ENCODE measurements around the gene PKP3. TPM values are rescaled to one million over a fixed set of nuclear protein-coding genes. Genes with fewer than 3 reads are reported as not detected.

Gene PKP3
- polyA plus RNA-seq, 2 of the 4 experiments (the other 2 are of a cell fraction): 12.1 to 25.9 TPM

DNA sequence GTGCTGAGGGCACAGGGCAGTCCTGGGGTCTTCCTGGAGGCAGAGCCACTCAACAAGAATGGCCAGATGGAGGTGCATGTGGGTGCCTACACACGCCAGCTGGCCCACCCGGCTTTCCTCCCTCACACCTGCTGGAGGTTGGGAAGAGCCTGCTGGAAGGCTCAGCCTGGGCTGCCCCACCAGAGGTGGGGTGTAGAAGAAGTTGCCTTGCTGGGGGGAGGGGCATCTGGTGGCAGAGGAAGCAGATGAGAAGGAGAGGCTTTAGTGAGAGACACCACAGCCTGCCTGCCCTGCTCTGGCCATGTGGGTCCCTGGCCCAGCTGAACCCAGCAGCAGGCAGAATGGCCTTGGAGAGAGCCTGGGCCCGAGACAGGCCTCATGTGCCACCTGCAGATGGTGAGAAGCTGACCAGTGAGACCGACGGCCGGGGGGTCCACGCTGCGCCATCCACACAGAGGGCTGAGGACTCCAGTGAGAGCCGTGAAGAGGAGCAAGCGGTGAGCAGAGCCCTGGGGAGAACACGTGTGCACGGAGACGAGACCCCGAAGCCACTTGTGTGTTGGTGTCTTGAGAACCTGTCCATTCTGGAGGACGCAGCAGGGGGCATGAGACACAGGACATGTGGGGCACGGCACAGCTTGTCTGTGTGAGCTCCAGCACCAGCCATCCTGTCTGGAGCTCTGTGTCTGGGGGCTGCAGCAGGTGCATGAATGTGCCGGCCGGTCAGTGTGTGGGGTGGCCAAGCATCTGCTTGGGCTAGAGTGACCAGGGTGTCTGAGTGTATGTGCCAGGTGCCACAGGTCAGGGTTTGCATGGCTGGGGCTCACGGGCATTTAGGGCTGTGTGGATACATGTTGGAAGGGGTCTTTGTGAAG lies 22.1 kb upstream of the PKP3 start:
- ChIA-PET POLR2A (interaction anchor here (0.9 kb wide), 1 partner anchor 165 kb away, joined by 3 read pairs; the partner anchor contains the start of genes BET1L and RIC8A), CTCF (interaction anchor here (1.3 to 2.9 kb wide), 3 partner anchors 10 to 147 kb away, joined by 3 to 10 read pairs (median 8); no protein-coding TSS in a partner anchor)
- no peak overlapping the region for H3K27ac ChIP-seq
- no peaks in the 10 kb centered on the region for H3K9me3 ChIP-seq
- TF ChIP-seq POLR2A (IDR thresholded peaks at IDR 0.05; ENCODE audit: low read length): no peak
- TF ChIP-seq FOSB (CRISPR knock-in tag; IDR thresholded peaks at IDR 0.05): no peak
- no peak for TF ChIP-seq ZSCAN20 (CRISPR knock-in tag; IDR thresholded peaks at IDR 0.05)
- no peak for TF ChIP-seq FOSL2 (IDR thresholded peaks at IDR 0.05)
- TF ChIP-seq FOSL2 (CRISPR knock-in tag; IDR thresholded peaks at IDR 0.05): no peak
- TF ChIP-seq TFCP2L1 (CRISPR knock-in tag; IDR thresholded peaks at IDR 0.05): no peak
- TF ChIP-seq, protein P1, sequence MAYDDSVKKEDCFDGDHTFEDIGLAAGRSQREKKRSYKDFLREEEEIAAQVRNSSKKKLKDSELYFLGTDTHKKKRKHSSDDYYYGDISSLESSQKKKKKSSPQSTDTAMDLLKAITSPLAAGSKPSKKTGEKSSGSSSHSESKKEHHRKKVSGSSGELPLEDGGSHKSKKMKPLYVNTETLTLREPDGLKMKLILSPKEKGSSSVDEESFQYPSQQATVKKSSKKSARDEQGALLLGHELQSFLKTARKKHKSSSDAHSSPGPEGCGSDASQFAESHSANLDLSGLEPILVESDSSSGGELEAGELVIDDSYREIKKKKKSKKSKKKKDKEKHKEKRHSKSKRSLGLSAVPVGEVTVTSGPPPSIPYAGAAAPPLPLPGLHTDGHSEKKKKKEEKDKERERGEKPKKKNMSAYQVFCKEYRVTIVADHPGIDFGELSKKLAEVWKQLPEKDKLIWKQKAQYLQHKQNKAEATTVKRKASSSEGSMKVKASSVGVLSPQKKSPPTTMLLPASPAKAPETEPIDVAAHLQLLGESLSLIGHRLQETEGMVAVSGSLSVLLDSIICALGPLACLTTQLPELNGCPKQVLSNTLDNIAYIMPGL (CRISPR knock-in tag; IDR thresholded peaks at IDR 0.05; ENCODE audit: borderline replicate concordance): no peak
- TF ChIP-seq, protein P2, sequence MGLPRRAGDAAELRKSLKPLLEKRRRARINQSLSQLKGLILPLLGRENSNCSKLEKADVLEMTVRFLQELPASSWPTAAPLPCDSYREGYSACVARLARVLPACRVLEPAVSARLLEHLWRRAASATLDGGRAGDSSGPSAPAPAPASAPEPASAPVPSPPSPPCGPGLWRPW (IDR thresholded peaks at IDR 0.05): no peak
- no peak overlapping the region for H3K4me2 ChIP-seq
- no peak for DNase-seq (ENCODE audit: low read depth in 1 of 2, low spot score in 1 of 2)
- no peak for FAIRE-seq
- no peak overlapping the region for H3K4me3 ChIP-seq
- WGBS (ENCODE audit: missing lambda C conversion rate): 88% methylated on average over 19 of the region's 19 CpGs
- H3K4me1 ChIP-seq: peaks cover 16% of the 10 kb centered on the region; the same call in 2 of the 3 replicates
- ATAC-seq: peak in 1 of 2 experiments; percentile 4; a peak in 2 of 6 replicates

DNA sequence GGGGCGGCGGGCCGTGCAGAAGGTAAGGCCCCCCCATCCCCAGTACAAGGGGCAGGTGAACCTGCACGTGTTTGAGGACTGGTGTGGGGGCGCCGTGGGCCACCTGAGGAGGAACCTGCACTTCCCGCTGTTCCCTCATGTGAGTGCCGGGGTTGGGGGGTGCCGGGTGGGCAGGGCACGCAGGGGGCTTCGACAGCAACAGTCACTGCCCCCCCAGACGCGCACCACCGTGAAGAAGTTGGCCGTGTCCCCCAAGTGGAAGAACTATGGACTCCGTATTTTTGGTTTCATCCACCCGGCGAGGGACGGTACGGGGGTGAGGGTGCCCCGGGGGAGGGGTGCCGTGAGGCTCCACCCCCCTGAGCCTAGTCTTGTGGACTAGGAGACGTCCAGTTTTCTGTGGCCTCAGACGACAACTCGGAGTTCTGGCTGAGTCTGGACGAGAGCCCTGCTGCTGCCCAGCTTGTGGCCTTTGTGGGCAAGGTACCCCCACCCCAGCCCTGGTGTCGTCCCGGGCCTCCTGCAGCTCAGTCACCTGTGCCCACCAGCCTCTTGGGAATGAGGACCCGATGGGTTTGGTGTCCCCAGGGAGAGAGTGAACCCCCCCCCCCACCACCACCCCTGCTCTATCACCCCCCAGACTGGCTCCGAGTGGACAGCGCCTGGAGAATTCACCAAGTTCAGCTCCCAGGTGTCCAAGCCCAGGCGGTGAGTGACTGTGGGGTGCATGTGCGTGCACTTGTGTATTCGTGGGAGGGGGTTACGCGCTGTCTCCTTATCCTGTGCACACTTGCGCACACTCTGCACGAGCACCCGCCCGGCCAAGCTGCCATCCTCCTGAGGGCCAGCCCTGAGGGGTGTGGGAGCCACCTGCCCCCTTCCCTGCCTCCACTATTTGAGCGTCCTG lies 20.9 kb upstream of the PKP3 start:
- Histone ChIP-seq H3K4me2 (no peak overlapping the region), H3K9me3 (no peaks in the 10 kb centered on the region), H3K4me1 (peaks cover 14% of the 10 kb centered on the region; the same call in 2 of the 3 replicates), H3K27ac (no peak overlapping the region), H3K4me3 (no peak overlapping the region)
- 93% methylated on average over 37 of the region's 41 CpGs for WGBS (ENCODE audit: missing lambda C conversion rate)
- ATAC-seq: no peak
- ChIA-PET CTCF (interaction anchor here (0.7 to 2.9 kb wide), 2 partner anchors 11 to 14 kb away, joined by 3 to 10 read pairs; no protein-coding TSS in a partner anchor), POLR2A (no interaction called here)
- no peak for TF ChIP-seq CBX2 (IDR thresholded peaks at IDR 0.05; ENCODE audit: borderline replicate concordance, low read depth)
- TF ChIP-seq POLR2A (IDR thresholded peaks at IDR 0.05; ENCODE audit: low read length): no peak
- TF ChIP-seq, protein P3, sequence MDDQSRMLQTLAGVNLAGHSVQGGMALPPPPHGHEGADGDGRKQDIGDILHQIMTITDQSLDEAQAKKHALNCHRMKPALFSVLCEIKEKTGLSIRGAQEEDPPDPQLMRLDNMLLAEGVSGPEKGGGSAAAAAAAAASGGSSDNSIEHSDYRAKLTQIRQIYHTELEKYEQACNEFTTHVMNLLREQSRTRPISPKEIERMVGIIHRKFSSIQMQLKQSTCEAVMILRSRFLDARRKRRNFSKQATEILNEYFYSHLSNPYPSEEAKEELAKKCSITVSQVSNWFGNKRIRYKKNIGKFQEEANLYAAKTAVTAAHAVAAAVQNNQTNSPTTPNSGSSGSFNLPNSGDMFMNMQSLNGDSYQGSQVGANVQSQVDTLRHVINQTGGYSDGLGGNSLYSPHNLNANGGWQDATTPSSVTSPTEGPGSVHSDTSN (IDR thresholded peaks at IDR 0.05): no peak
- no peak for TF ChIP-seq RNF2 (IDR thresholded peaks at IDR 0.05; ENCODE audit: borderline replicate concordance, low read depth)
- TF ChIP-seq MYC (IDR thresholded peaks at IDR 0.05; ENCODE audit: borderline replicate concordance, low read length): no peak
- no peak for TF ChIP-seq NFE2L2 (conservative IDR thresholded peaks at IDR 0.05; ENCODE audit: low read length)
- TF ChIP-seq SREBF2 (IDR thresholded peaks at IDR 0.05): no peak
- no peak for TF ChIP-seq ZC3H11A (IDR thresholded peaks at IDR 0.05)
- TF ChIP-seq, protein P4, sequence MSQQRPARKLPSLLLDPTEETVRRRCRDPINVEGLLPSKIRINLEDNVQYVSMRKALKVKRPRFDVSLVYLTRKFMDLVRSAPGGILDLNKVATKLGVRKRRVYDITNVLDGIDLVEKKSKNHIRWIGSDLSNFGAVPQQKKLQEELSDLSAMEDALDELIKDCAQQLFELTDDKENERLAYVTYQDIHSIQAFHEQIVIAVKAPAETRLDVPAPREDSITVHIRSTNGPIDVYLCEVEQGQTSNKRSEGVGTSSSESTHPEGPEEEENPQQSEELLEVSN (IDR thresholded peaks at IDR 0.05; ENCODE audit: borderline replicate concordance, low read depth): no peak
- TF ChIP-seq PHF8 (IDR thresholded peaks at IDR 0.05; ENCODE audit: borderline replicate concordance, low read depth): no peak
- TF ChIP-seq HOXB13 (CRISPR knock-in tag; IDR thresholded peaks at IDR 0.05; ENCODE audit: low read depth): no peak
- TF ChIP-seq, protein P5, sequence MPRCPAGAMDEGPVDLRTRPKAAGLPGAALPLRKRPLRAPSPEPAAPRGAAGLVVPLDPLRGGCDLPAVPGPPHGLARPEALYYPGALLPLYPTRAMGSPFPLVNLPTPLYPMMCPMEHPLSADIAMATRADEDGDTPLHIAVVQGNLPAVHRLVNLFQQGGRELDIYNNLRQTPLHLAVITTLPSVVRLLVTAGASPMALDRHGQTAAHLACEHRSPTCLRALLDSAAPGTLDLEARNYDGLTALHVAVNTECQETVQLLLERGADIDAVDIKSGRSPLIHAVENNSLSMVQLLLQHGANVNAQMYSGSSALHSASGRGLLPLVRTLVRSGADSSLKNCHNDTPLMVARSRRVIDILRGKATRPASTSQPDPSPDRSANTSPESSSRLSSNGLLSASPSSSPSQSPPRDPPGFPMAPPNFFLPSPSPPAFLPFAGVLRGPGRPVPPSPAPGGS (IDR thresholded peaks at IDR 0.05): no peak
- TF ChIP-seq NPAS2 (CRISPR knock-in tag; IDR thresholded peaks at IDR 0.05; ENCODE audit: borderline replicate concordance): no peak
- TF ChIP-seq TFCP2L1 (CRISPR knock-in tag; IDR thresholded peaks at IDR 0.05): no peak
- TF ChIP-seq RARB (CRISPR knock-in tag; IDR thresholded peaks at IDR 0.05): no peak
- no peak for TF ChIP-seq BHLHE40 (IDR thresholded peaks at IDR 0.05; ENCODE audit: low read depth, low read length)
- no peak for TF ChIP-seq HDAC2 (IDR thresholded peaks at IDR 0.05)
- TF ChIP-seq KDM5A (IDR thresholded peaks at IDR 0.05): no peak
- no peak for TF ChIP-seq ESRRA (IDR thresholded peaks at IDR 0.05; ENCODE audit: borderline replicate concordance, low read length)
- no peak for DNase-seq (ENCODE audit: low read depth in 1 of 2, low spot score in 1 of 2)
- no peak for FAIRE-seq
